T47D (cell line): Measurements from ENCODE around the gene KCND3.
"Not testable (repeated sequence)": the region's sequence is repeated elsewhere in the genome, so short reads cannot be mapped to it uniquely, and the experiment has no call there.

ENCODE experiments used
- DNase-seq, 2 experiments: peaks; one replicate each; pipeline versions ENCODE4 v3.0.0 to v3.0.0-alpha.2; 2011 to 2012; ENCODE audit warnings: low read depth in 1 of 2, low spot score in 1 of 2
- JUND ChIP-seq: IDR thresholded peaks from 2 replicates; pipeline ENCODE4 v1.6.1; 2012; ENCODE audit warnings: low read depth
- in situ Hi-C: cut with HindIII; loops from 2 replicates; pipeline ENCODE4 v1.10.0; 2016; ENCODE audit warnings: low sequenced_read_pairs, low pct_unique_long_range_greater_than_20kb

KCND3 gene

GRCh38 chr1:111813440-111814304, 175.8 kb downstream of the KCND3 start:
- TF ChIP-seq JUND: no peak

DNA sequence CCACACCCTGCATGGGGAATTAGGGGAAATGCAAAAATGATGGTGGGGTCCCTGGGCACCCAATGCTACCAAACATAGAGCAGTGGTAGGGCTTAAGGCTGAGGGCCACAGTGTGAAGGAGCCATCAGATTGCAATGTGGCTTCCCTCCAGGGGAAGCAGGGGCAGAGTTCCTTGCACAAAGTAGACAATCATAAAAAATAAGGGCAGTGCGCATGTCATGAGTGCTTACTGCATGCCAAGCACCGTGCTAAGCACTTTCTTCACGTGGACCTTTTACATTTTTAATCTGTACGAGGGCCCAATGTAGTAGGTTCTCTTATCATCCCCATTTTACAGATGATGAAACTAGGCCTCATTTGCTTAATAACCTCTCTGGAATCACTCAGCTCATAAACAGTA, 177.2 kb downstream of the KCND3 start:
- TF ChIP-seq JUND: no peak
- in situ Hi-C loops: no loop called here
- no peak for DNase-seq

More at GRCh38 chr1:111813440-111814304, 175.8 kb downstream of the KCND3 start:
- in situ Hi-C loops: no loop called here
- no peak for DNase-seq

DNA sequence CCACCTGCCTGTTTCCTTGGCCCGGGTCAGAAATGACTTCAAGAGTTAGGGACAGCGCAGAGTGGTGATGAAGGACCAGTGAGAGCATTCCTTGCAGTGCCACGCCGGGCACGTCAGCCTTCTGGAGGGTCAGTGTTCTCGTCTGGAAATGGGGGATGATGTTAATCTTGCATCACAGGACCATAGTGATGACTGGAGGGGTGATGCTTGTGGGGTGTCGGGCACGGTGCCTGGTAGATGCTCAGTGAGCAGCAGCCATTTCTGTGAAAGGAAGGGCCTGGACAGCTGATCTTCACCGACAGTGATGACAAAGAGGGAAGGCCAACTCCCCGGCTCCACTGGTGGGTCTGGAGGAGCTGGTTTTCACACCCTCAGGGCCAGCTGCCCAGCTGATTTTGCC, 177.6 kb downstream of the KCND3 start:
- in situ Hi-C loops: no loop called here
- TF ChIP-seq JUND: no peak

DNA sequence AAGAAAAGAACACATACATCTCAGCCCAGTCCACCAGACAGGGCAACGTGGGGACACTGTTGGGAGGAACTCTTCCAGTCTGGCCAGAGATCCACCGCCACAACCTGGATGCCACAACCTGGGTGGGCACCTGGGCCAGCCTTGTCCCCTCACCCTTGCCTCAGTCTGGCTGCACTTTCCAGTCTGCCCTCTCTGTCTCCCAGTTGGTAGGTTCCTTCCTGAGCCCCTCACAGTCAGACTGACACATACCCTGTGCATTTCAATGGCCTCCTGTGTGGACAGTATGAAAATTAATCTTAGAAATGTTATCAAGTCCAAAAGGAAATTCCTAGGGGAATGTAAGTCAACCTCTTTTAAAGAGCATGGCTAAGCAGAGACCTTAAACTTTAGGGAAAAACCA, 184.2 kb downstream of the KCND3 start:
- in situ Hi-C loops: no loop called here
- no peak for DNase-seq
- no peak for TF ChIP-seq JUND

More for the DNA sequence above, 177.6 kb downstream of the KCND3 start:
- no peak for DNase-seq

GRCh38 chr1:111804776-111805175, 184.7 kb downstream of the KCND3 start:
- TF ChIP-seq JUND: no peak
- DNase-seq: no peak
- in situ Hi-C loops: no loop called here

- no peak for DNase-seq
- in situ Hi-C loops: no loop called here
- TF ChIP-seq JUND: no peak
Observed at GRCh38 chr1:111803951-111804350, 185.5 kb downstream of the KCND3 start.

GRCh38 chr1:111802984-111803383, 186.5 kb downstream of the KCND3 start:
- TF ChIP-seq JUND: no peak
- no peak for DNase-seq
- in situ Hi-C loops: no loop called here

GRCh38 chr1:111802110-111802509, 187.4 kb downstream of the KCND3 start:
- in situ Hi-C loops: no loop called here
- TF ChIP-seq JUND: no peak
- no peak for DNase-seq

- in situ Hi-C loops: no loop called here
- peak in 1 of 2 experiments; percentile 4 for DNase-seq
- no peak for TF ChIP-seq JUND
Observed at GRCh38 chr1:111801071-111801850, 188.2 kb downstream of the KCND3 start.

GRCh38 chr1:111799722-111800121, 189.7 kb downstream of the KCND3 start:
- in situ Hi-C loops, DNase-seq: not testable (repeated sequence)

DNA sequence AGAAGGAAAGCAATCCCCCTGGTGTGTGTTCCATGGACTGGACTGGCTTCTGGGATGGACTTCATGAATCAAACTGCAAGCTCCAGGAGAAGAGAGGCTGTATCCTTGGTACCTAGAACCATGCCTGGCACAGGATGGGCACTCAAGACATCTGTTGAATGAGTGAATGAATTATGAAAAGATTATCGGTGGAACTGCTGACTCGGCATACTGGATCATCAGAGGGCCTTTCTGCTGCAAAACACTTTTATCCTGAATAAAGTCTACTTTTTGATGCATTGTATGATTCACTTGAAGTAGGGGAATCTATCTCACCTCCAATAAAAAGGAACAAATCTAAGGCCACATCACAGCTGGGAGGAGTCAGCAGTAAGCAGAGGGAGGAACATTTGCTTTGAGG, 190.9 kb downstream of the KCND3 start:
- no peak for TF ChIP-seq JUND
- no peak for DNase-seq
- in situ Hi-C loops: no loop called here

- in situ Hi-C loops: no loop called here
- no peak for DNase-seq
- no peak for TF ChIP-seq JUND
Observed at GRCh38 chr1:111795401-111795800, 194.1 kb downstream of the KCND3 start.

DNA sequence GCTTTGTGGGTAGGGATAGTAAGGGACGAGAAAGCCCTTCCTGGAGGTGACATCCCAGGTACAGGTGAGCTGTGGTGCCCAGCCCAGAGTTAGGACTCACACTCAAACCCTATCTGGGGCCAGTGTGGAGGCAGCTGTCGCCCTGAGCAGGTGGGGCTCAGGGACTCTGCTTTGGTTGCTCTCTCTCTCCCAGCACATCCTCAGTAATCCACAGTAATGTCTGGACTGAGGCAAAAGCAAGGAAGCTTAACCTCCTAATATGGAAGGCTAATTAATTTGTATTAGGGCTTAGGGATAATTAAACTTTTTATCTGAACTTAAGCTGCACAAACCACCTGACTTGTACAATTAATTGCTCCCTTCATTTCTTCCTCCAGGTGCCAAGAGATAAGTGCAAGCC, 195.5 kb downstream of the KCND3 start:
- TF ChIP-seq JUND: no peak
- no peak for DNase-seq
- in situ Hi-C loops: no loop called here
